H1 (cell line): Measurements from ENCODE around the gene GLTP. TPM values are rescaled to one million over a fixed set of nuclear protein-coding genes. Genes with fewer than 3 reads are reported as not detected.

Experiments
- ATF3 ChIP-seq: IDR thresholded peaks from 2 replicates; pipeline ENCODE4 v1.6.1; 2011; ENCODE audit warnings: low read depth, mild to moderate bottlenecking, low read length; ENCODE audit not compliant: insufficient read depth
- BCL11A ChIP-seq, 2 experiments: IDR thresholded peaks; one replicate each; pipeline ENCODE4 v1.6.1; 2011; ENCODE audit warnings: low read depth in 2 of 2, low read length in 2 of 2, mild to moderate bottlenecking in 2 of 2
- HDAC2 ChIP-seq, 2 experiments: fragments of 300-600 bp in 1 of 2; sonication (generic) in 1 of 2; IDR thresholded peaks; 2 replicates each; pipeline ENCODE4 v1.6.1; 2011 to 2012; ENCODE audit warnings: low read depth in 2 of 2, low read length in 2 of 2, mild to moderate bottlenecking in 2 of 2, moderate library complexity in 2 of 2, borderline replicate concordance in 1 of 2, inconsistent platforms in 1 of 2
- RBBP5 ChIP-seq: IDR thresholded peaks from 2 replicates; pipeline ENCODE4 v1.7.1; 2012; ENCODE audit warnings: low read depth, mild to moderate bottlenecking, inconsistent platforms, low read length, moderate library complexity, borderline replicate concordance
- RXRA ChIP-seq: IDR thresholded peaks from 2 replicates; pipeline ENCODE4 v1.6.1; 2011; ENCODE audit warnings: low read depth, mild to moderate bottlenecking, low read length, moderate library complexity; ENCODE audit not compliant: insufficient read depth
- TCF12 ChIP-seq: IDR thresholded peaks from 2 replicates; pipeline ENCODE4 v1.6.1; 2011; ENCODE audit warnings: low read depth, mild to moderate bottlenecking, low read length
- TEAD4 ChIP-seq: IDR thresholded peaks from 2 replicates; pipeline ENCODE4 v1.6.1; 2012; ENCODE audit warnings: low read depth, low read length, inconsistent platforms, mixed read lengths
- polyA plus RNA-seq, 7 experiments: library from polyadenylated mRNA; depleted of rRNA in 3 of 7; stranded (reverse) in 5 of 7; unstranded in 2 of 7; fragments of >200 nt in 5 of 7; fragments of 200-250 nt in 2 of 7; gene quantifications; 1 replicate in 5 of 7; 2 replicates in 1 of 7; 4 replicates in 1 of 7; pipeline versions ENCODE4 v1.2.1 to v1.2.3, GENCODE V29; 2011 to 2013; ENCODE audit warnings: missing spikeins in 2 of 7, mixed read lengths in 2 of 7
- total RNA-seq: library from RNA; stranded (reverse); fragmentation: NEBNext Ultra II Directional; extraction: Animal tissue kit (Norgen Biotek cat#: 25700); gene quantifications from 2 replicates; pipeline ENCODE4 v1.2.1, GENCODE V29; 2021
- TF ChIP-seq, protein P1 (sequence below): fragments of 300-600 bp; sonication (generic); IDR thresholded peaks from 2 replicates; pipeline ENCODE4 v1.7.1; 2012; ENCODE audit warnings: low read length, moderate library complexity, mild to moderate bottlenecking, inconsistent platforms; ENCODE audit not compliant: insufficient replicate concordance
- TF ChIP-seq, protein P2 (sequence below): IDR thresholded peaks from 2 replicates; pipeline ENCODE4 v1.6.1; 2012; ENCODE audit warnings: inconsistent platforms

GLTP gene
- total and polyA plus RNA-seq, 2 of the 8 experiments (the other 6 are each of a cell fraction or from before 2014, with no cell fraction given) = 9.8 to 26.1 TPM

DNA sequence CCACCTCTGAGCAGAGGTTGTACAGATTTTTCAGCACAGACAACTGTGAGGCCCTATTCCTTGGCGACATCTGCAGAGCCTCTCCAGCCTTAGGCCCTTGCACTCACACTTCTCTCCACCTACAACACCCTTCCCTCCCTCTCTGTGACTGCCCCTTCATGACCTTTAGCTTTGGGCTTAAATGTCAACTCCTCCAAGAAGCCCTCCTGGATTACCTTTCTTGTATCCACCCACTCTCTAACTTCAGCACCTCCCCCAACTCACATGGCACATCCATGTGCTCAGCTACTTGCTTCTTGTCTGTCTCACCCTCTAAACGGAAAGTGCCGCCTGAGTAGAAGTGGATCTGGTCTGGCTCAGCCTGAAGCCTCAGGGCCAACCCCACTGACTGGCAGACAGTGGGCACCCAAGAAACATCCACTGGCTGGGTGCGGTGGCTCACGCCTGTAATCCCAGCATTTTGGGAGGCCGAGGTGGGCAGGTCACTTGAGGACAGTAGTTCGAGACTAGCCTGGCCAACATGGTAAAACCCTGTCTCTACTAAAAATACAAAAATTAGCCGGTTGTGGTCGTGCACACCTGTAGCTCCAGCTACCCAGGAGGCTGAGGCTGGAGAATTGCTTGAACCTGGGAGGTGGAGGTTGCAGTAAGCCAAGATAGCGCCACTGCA is 69.3 kb downstream of the GLTP start (continued):
- TF ChIP-seq, protein P1, sequence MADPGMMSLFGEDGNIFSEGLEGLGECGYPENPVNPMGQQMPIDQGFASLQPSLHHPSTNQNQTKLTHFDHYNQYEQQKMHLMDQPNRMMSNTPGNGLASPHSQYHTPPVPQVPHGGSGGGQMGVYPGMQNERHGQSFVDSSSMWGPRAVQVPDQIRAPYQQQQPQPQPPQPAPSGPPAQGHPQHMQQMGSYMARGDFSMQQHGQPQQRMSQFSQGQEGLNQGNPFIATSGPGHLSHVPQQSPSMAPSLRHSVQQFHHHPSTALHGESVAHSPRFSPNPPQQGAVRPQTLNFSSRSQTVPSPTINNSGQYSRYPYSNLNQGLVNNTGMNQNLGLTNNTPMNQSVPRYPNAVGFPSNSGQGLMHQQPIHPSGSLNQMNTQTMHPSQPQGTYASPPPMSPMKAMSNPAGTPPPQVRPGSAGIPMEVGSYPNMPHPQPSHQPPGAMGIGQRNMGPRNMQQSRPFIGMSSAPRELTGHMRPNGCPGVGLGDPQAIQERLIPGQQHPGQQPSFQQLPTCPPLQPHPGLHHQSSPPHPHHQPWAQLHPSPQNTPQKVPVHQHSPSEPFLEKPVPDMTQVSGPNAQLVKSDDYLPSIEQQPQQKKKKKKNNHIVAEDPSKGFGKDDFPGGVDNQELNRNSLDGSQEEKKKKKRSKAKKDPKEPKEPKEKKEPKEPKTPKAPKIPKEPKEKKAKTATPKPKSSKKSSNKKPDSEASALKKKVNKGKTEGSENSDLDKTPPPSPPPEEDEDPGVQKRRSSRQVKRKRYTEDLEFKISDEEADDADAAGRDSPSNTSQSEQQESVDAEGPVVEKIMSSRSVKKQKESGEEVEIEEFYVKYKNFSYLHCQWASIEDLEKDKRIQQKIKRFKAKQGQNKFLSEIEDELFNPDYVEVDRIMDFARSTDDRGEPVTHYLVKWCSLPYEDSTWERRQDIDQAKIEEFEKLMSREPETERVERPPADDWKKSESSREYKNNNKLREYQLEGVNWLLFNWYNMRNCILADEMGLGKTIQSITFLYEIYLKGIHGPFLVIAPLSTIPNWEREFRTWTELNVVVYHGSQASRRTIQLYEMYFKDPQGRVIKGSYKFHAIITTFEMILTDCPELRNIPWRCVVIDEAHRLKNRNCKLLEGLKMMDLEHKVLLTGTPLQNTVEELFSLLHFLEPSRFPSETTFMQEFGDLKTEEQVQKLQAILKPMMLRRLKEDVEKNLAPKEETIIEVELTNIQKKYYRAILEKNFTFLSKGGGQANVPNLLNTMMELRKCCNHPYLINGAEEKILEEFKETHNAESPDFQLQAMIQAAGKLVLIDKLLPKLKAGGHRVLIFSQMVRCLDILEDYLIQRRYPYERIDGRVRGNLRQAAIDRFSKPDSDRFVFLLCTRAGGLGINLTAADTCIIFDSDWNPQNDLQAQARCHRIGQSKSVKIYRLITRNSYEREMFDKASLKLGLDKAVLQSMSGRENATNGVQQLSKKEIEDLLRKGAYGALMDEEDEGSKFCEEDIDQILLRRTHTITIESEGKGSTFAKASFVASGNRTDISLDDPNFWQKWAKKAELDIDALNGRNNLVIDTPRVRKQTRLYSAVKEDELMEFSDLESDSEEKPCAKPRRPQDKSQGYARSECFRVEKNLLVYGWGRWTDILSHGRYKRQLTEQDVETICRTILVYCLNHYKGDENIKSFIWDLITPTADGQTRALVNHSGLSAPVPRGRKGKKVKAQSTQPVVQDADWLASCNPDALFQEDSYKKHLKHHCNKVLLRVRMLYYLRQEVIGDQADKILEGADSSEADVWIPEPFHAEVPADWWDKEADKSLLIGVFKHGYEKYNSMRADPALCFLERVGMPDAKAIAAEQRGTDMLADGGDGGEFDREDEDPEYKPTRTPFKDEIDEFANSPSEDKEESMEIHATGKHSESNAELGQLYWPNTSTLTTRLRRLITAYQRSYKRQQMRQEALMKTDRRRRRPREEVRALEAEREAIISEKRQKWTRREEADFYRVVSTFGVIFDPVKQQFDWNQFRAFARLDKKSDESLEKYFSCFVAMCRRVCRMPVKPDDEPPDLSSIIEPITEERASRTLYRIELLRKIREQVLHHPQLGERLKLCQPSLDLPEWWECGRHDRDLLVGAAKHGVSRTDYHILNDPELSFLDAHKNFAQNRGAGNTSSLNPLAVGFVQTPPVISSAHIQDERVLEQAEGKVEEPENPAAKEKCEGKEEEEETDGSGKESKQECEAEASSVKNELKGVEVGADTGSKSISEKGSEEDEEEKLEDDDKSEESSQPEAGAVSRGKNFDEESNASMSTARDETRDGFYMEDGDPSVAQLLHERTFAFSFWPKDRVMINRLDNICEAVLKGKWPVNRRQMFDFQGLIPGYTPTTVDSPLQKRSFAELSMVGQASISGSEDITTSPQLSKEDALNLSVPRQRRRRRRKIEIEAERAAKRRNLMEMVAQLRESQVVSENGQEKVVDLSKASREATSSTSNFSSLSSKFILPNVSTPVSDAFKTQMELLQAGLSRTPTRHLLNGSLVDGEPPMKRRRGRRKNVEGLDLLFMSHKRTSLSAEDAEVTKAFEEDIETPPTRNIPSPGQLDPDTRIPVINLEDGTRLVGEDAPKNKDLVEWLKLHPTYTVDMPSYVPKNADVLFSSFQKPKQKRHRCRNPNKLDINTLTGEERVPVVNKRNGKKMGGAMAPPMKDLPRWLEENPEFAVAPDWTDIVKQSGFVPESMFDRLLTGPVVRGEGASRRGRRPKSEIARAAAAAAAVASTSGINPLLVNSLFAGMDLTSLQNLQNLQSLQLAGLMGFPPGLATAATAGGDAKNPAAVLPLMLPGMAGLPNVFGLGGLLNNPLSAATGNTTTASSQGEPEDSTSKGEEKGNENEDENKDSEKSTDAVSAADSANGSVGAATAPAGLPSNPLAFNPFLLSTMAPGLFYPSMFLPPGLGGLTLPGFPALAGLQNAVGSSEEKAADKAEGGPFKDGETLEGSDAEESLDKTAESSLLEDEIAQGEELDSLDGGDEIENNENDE = no peak
- TF ChIP-seq RXRA = no peak
- TF ChIP-seq TEAD4 = no peak
- no peak for TF ChIP-seq HDAC2 (IDR thresholded peaks at IDR 0.05; ENCODE audit: borderline replicate concordance in 1 of 2, low read depth in 2 of 2, low read length in 2 of 2)
- TF ChIP-seq ATF3 = no peak
- TF ChIP-seq, protein P2, sequence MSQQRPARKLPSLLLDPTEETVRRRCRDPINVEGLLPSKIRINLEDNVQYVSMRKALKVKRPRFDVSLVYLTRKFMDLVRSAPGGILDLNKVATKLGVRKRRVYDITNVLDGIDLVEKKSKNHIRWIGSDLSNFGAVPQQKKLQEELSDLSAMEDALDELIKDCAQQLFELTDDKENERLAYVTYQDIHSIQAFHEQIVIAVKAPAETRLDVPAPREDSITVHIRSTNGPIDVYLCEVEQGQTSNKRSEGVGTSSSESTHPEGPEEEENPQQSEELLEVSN = no peak
- no peak for TF ChIP-seq TCF12
- TF ChIP-seq RBBP5 = no peak
- TF ChIP-seq BCL11A (IDR thresholded peaks at IDR 0.05; ENCODE audit: low read depth in 2 of 2, low read length in 2 of 2) = no peak
